GM12873 (cell line): Measurements from ENCODE around the gene OSBPL3.

Source experiments
- CTCF ChIP-seq: IDR thresholded peaks from 2 replicates; pipeline ENCODE4 v1.5.1; 2012; ENCODE audit warnings: low read depth, mild to moderate bottlenecking, moderate library complexity, low read length, control low read depth; ENCODE audit not compliant: insufficient read depth; ENCODE audit errors: missing control alignments

Gene OSBPL3

GRCh38 chr7:24902276-24902675 is 77.7 kb downstream of the OSBPL3 start:
- TF ChIP-seq CTCF = no peak

- TF ChIP-seq CTCF = no peak
Measured at GRCh38 chr7:24899905-24900304, 80.1 kb downstream of the OSBPL3 start.

- no peak for TF ChIP-seq CTCF
Measured at GRCh38 chr7:24899161-24899560, 80.8 kb downstream of the OSBPL3 start.

GRCh38 chr7:24898691-24899090 is 81.3 kb downstream of the OSBPL3 start:
- no peak for TF ChIP-seq CTCF

- TF ChIP-seq CTCF = peak; percentile 48
Measured at GRCh38 chr7:24896031-24896501, 83.9 kb downstream of the OSBPL3 start.

GRCh38 chr7:24894429-24895221 is 85.4 kb downstream of the OSBPL3 start:
- TF ChIP-seq CTCF = no peak

GRCh38 chr7:24891311-24891735 is 88.7 kb downstream of the OSBPL3 start:
- no peak for TF ChIP-seq CTCF
